NCI-H2081 (cell line): ENCODE measurements around the gene SEC31A.
"Not testable (repeated sequence)": the region's sequence is repeated elsewhere in the genome, so short reads cannot be mapped to it uniquely, and the experiment has no call there.

Source experiments
- DNase-seq, 2 experiments: peaks; one replicate each; lab custom pipeline; 2025; lab: John Stamatoyannopoulos, UW

SEC31A gene

DNA sequence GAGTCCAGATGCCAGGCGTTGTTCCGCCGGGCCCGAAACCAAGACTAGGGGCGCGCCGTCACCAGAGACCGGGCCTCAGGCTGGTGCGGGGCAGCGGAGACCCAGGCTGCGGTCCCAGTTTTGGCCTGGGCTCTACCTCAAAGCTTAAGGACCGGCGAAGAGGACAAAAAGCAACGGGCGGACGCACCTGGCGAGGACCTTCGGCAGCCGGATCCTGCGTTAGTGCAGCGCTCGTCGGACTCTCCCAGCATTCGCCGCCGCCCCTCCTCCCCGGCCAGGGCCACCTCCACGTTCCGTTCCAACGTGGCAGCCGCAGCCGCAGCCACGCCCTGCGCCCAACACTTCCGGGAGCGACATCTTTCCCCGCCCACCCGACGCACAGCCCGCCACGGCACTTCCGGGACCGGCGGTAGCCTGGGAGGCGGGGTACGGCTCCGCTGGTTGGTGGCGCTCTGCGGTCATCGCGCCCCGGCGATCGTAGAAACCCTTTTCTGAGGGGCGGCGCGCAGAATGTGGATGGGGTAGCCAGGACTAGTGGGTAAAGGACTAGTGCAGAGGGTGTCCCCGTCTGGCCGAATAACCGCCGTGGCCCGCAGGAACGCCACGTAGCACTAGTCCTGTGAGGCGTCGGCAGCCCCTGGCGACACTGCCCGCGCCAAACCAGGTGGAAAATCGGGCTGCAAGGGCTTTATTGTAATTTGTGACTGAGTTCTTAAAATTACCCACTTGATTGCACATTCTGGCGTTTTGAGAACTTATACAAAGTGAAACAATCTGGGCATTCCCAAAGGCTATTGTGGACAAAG, at the start of gene SEC31A:
SEC31A (minus strand) TSS at position 253 of the 806 bp plus-strand sequence. CDS start 9,217 bp downstream, outside the sequence.
- DNase-seq = peak; percentile 92

DNA sequence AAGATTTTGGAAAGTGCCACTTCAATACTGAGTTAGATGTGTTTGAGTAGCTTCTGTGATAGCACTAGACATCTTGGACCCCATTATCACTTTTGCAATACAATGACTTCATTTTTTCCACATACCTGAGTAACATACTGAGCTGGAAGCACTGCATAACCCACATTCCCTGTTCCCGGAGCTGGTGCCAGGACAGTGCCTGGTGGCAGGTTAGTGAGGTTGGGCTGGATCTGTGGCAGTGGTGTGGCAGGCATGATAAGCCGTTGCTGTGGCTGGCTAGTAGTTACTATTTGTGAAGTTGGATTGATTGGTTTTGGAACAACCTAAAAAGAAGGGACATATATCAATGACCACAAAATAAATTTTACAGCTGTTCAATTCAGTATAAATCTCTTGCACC, 48.5 kb upstream of the SEC31A start:
- no peak for DNase-seq

- no peak for DNase-seq
Observed at GRCh38 chr4:82934441-82934840, 43.5 kb upstream of the SEC31A start.

- no peak for DNase-seq
Observed at GRCh38 chr4:82930848-82931755, 40.1 kb upstream of the SEC31A start.

DNA sequence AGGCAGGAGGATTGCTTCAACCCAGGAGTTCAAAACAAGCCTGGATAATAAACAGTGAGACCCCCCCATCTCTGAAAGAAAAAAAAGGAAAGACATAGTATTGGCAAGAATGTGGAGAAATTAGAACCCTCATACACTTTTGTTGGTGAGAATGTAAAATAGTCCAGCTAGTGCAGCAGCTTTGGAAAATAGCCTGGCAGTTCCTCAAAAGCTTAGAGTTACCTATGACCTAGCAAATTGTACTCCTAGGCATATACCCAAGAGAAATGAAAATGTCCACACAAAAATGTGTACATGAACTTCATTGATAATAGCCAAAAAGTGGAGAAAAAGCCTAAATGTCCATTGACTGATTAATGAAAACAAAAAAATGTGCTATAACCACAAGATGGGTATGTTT, 30.8 kb upstream of the SEC31A start:
- DNase-seq = no peak

DNA sequence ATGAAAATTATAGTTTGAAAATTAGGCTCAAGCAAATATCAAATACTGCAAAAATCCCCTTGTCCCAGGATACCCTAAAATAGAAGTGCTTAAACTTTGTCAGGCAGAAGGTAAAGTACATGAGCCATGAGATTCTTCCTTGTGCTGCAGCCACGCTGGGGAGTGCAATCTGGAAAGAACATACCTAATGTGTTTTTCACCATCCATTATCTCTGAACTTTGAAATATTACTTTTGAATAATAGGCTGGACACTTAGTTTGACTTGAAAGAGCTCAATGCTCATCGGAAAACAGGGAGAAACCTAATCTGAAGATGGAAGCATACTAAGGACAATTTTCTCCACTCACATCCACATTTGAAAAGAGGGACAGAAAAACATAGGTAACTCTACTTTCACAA, 28.4 kb upstream of the SEC31A start:
- DNase-seq = no peak

- DNase-seq = no peak
Observed at GRCh38 chr4:82918091-82918490, 27.1 kb upstream of the SEC31A start.

DNA sequence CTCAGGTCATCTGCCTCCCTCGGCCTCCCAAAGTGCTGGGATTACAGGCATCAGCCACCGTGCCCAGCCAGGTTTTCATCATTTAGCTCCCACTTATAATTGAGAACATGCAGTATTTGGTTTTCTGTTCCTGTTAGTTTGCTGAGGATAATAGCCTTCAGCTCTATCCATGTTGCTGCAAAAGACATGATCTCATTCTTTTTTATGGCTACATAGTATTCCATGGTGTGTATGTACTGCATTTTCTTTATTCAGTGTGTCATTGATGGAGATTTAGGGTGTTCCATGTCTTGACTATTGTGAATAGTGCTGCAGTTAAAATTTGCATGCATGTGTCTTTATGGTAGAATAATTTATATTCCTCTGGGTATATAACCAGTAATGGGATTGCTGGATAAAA, 23.0 kb upstream of the SEC31A start:
- not testable (repeated sequence) for DNase-seq

GRCh38 chr4:82913305-82913704, 22.4 kb upstream of the SEC31A start:
- no peak for DNase-seq

GRCh38 chr4:82909326-82909725, 18.4 kb upstream of the SEC31A start:
- no peak for DNase-seq

GRCh38 chr4:82906469-82906868, 15.5 kb upstream of the SEC31A start:
- no peak for DNase-seq

GRCh38 chr4:82905205-82905604, 14.3 kb upstream of the SEC31A start:
- DNase-seq = no peak

DNA sequence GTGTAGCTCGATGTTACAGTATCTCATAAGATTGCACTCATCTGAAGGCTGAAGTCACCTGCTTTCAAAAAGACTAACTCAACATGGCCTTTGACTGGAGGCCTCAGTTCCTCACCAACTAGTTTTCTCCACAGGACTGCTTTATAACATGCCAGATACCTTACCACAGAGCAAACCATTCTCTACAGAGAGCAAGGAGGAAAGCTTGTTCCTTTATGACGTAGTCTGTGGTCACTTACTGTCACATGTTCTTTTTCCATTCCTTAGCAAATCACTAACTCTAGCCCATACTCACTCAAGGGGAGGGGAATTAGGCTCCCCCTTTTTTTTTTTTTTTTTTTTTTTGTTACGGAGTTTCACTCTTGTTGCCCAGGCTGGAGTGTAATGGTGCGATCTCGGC, 12.8 kb upstream of the SEC31A start:
- DNase-seq = no peak

DNA sequence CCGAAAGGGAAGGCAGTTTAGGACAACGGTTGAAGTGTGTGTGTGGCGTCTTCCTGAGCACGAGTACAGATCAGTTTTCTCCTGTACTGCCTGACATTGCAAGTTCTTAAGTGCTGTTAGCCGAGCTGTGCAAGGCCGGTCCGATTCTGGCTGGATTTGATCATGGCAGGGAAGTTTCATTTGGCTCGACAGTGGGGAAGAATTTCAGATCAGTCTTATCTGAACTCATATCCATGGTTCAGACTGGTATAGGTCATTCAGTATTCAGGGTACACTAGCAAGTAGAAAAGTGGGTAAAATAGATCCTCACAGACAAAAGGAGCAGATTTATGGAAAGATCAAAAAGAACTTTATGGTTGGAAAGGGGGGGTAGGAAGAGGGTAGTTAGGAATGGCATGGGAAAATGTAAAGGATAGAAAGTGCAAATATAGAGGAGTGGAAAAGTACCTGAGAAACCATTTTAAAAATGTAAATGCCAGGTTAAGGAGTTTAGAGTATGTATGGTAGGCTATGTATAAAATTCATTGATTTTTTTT, 10.3 kb upstream of the SEC31A start:
- DNase-seq = no peak

- DNase-seq = peak; percentile 92 to 98
Observed at GRCh38 chr4:82900411-82901182, 9.6 kb upstream of the SEC31A start, which contains the start of gene THAP9. TSS of gene THAP9 (plus strand) at chr4:82900735. CDS start at chr4:82900803, 68 bp downstream.

- DNase-seq = no peak
Observed at GRCh38 chr4:82900066-82900410, 9.1 kb upstream of the SEC31A start.

GRCh38 chr4:82899374-82900065, 8.6 kb upstream of the SEC31A start:
- no peak for DNase-seq

DNA sequence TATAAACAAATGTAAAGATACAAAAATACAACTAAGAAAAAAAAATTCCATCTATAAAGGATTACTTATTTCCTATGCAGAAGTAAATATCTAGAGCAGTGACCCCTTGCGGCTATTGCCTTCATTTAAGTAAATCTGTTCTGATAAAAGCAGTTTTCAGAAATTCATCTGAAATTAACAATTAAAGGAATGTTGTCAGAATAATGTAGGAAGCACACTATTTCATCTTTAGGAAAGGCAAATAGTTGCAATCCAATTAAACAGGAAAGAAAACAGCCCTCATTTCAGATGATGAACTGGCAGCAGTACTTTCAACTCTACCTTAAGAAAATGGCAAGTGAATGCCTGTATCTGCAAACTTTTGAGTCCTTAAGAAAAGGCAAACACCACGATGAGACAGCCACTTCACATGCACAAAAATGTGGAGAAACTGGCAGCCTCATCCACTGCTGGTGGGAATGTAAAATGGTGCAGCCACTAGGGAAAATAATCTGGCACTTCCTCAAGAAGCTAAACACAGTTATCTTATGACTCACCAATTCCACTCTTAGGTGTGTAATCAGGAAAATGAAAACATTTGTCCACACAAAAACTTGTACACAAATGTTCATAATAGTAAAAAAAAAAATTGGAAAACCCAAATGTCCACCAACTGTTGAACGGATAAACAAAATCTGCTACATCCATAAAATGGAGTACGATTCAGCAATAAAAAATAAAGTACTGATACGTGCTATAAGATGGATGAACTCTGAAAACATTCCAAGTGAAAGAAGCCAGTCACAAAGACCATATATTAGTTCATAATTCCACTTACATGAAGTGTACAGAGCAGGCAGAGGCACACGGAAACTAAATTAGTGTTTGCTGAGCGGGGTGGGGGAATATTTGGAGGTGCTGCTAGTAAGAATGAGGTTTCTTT, 7.6 kb upstream of the SEC31A start:
- no peak for DNase-seq

DNA sequence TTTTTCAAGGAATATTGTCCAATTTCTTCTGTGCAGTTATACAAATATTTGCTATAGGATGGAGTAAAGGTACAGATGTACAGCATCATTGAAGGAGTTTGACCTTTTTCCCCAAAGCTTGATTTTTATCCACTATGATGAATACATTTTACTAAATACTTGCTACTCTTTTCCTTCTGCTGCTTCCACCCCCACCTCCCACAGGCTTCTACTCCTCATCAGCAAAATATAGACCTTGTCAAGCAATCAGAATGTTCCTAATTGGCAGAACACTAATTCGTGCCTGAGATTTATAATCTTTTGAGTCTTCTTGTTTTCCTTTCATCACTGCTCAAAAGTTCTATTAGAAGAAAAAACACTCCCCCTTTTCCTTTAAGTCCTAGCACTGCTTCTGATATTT, 5.8 kb upstream of the SEC31A start:
- DNase-seq = no peak

- no peak for DNase-seq
Observed at GRCh38 chr4:82893942-82894341, 3.0 kb upstream of the SEC31A start.
